ENCODE data around the gene GRIP2. TPM values are rescaled to one million over a fixed set of nuclear protein-coding genes. Genes with fewer than 3 reads are reported as not detected.
A peak's percentile ranks its signal among the peaks of the same experiment; 100 is the strongest.

The GRIP2 gene
- total and polyA plus RNA-seq, 2 experiments from 2014 or later = 0.73 to 2.4 TPM

DNA sequence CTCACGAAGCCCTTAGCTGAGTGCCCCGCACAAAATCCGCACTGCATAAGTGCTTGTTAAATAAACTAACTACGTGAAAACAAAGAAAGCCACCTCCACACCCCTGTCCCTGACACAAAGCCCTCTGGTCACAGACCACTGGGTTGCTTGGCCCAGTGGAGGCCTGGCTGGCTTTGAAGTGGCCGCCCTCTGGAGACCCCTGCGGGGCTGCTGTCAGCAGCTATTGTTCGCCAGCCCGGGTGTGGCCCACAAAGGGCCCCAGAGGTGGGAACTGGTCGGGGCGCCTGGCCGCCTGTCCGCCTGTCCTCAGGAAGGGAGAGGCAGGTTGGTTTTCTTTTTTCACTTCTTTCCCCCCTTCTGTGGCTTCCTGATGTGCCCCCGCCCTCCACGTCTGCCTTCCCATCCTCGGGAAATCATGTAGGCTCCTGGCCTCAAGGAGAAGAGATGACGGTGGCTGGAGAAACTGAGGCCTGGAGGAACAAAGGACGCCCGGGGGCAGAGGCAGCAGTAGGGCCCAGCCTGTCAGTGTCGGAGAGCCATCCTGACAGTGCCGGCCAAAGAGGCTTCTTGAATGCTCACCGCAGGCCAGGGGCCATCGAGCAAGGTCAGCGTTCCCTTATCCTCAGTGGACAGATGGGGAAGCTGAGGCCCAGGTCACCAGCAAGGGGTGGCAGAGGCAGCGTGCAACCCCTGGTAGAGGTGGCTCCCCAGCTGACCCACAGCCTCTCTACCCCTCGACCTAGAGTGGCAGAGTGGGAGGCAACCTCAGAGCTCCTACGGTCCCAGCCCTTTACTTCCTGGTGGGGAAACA, 76.6 kb downstream of the GRIP2 start:
- no peak for DNase-seq (ENCODE audit: low spot score)
- Histone ChIP-seq H3K36me3 (replicated peaks; ENCODE audit: insufficient read depth, low read depth) (no peaks in the 10 kb centered on the region), H2AFZ (no peak overlapping the region), H3K79me2 (no peaks in the 10 kb centered on the region), H3K27me3 (no peaks in the 10 kb centered on the region), H3K9me3 (ENCODE audit: low read depth) (no peaks in the 10 kb centered on the region), H4K20me1 (ENCODE audit: insufficient read depth, poor library complexity, severe bottlenecking) (no peaks in the 10 kb centered on the region), H3K27ac (peak overlapping the region; percentile 44), H3K9me2 (replicated peaks; ENCODE audit: insufficient read depth) (no peaks in the 10 kb centered on the region), H3K4me2 (no peak overlapping the region), H3K4me1 (ENCODE audit: insufficient read depth) (no peaks in the 10 kb centered on the region), H3K4me3 (no peak overlapping the region)
- TF ChIP-seq EZH2phosphoT487 (IDR thresholded peaks at IDR 0.05; ENCODE audit: low read depth, severe bottlenecking, unreplicated experiment) = no peak
- TF ChIP-seq EZH2 (IDR thresholded peaks at IDR 0.05; ENCODE audit: borderline replicate concordance) = no peak
- TF ChIP-seq, protein P1, sequence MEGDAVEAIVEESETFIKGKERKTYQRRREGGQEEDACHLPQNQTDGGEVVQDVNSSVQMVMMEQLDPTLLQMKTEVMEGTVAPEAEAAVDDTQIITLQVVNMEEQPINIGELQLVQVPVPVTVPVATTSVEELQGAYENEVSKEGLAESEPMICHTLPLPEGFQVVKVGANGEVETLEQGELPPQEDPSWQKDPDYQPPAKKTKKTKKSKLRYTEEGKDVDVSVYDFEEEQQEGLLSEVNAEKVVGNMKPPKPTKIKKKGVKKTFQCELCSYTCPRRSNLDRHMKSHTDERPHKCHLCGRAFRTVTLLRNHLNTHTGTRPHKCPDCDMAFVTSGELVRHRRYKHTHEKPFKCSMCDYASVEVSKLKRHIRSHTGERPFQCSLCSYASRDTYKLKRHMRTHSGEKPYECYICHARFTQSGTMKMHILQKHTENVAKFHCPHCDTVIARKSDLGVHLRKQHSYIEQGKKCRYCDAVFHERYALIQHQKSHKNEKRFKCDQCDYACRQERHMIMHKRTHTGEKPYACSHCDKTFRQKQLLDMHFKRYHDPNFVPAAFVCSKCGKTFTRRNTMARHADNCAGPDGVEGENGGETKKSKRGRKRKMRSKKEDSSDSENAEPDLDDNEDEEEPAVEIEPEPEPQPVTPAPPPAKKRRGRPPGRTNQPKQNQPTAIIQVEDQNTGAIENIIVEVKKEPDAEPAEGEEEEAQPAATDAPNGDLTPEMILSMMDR (IDR thresholded peaks at IDR 0.05; ENCODE audit: poor library complexity) = no peak
- 74% methylated on average over 25 of the region's 26 CpGs for WGBS (ENCODE audit: low lambda C conversion rate, missing lambda C conversion rate)

DNA sequence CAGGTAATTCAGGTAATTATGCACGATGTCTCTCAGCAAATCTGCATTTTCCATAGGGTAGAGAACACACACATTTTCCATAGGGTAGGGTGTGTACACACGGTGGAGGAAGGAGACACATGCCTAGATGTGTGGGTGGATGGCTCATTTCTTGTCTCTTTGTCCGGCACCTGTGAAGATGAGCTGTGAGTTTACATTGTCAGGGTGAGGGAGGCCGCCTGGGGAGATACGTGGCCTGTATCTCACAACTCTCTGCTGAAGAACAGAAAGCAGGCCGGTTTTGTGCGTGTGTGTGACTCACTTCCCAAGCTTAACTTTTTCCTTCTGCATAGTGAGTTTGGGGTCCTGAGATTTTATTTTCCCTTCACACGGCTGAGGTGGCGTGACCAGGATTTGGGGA, 77.4 kb downstream of the GRIP2 start:
- H3K9me2 ChIP-seq (replicated peaks; ENCODE audit: insufficient read depth) = no peaks in the 10 kb centered on the region
- peak; percentile 32 for DNase-seq (ENCODE audit: low spot score)
- no peak overlapping the region for H3K4me3 ChIP-seq
- no peaks in the 10 kb centered on the region for H4K20me1 ChIP-seq (ENCODE audit: insufficient read depth, poor library complexity, severe bottlenecking)
- H3K27ac ChIP-seq = peak overlapping the region; percentile 44
- no peak overlapping the region for H3K4me2 ChIP-seq
- H2AFZ ChIP-seq = no peak overlapping the region
- no peaks in the 10 kb centered on the region for H3K4me1 ChIP-seq (ENCODE audit: insufficient read depth)
- no peaks in the 10 kb centered on the region for H3K79me2 ChIP-seq
- H3K36me3 ChIP-seq (replicated peaks; ENCODE audit: insufficient read depth, low read depth) = no peaks in the 10 kb centered on the region
- no peaks in the 10 kb centered on the region for H3K9me3 ChIP-seq (ENCODE audit: low read depth)
- TF ChIP-seq EZH2 (IDR thresholded peaks at IDR 0.05; ENCODE audit: borderline replicate concordance) (no peak), EZH2phosphoT487 (IDR thresholded peaks at IDR 0.05; ENCODE audit: low read depth, severe bottlenecking, unreplicated experiment) (no peak)
- TF ChIP-seq, protein P1 (IDR thresholded peaks at IDR 0.05; ENCODE audit: poor library complexity) = no peak
- H3K27me3 ChIP-seq = no peaks in the 10 kb centered on the region
- WGBS (ENCODE audit: low lambda C conversion rate, missing lambda C conversion rate) = 67% methylated on average over 9 of the region's 9 CpGs

DNA sequence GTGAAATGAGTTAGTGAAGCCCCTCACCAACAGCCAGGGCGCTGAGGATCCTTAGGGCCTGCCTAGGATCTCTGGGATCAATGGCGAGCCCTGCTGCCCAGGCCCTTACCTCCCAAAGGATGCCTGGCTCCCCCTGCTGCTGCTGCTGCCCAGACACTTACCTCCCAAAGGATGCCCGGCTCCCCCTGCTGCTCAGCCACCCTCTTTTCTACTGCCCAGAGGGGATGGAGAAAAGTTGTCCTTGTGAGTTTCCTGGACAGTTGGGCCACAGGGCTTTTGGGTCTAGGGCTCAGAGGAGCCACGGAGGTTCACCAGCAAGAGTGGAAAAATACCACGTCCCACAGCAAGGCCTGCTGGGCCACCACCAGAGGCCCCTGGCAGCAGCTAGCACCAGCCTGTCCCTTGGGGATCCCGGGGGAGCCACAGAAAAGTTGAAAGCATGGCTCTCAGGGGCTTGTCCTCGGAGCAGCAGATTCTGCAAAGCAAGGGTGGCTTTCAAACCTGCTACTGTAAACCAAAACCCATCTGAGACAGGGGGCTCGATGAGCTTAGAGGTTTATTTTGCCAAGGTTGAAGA, 78.3 kb downstream of the GRIP2 start:
- Histone ChIP-seq H3K27me3 (no peaks in the 10 kb centered on the region), H3K36me3 (replicated peaks; ENCODE audit: insufficient read depth, low read depth) (no peaks in the 10 kb centered on the region), H3K4me1 (ENCODE audit: insufficient read depth) (no peaks in the 10 kb centered on the region), H3K27ac (peak overlapping the region; percentile 38), H2AFZ (no peak overlapping the region), H3K79me2 (no peaks in the 10 kb centered on the region), H3K4me3 (no peak overlapping the region), H3K4me2 (no peak overlapping the region), H3K9me3 (ENCODE audit: low read depth) (no peaks in the 10 kb centered on the region), H4K20me1 (ENCODE audit: insufficient read depth, poor library complexity, severe bottlenecking) (no peaks in the 10 kb centered on the region), H3K9me2 (replicated peaks; ENCODE audit: insufficient read depth) (no peaks in the 10 kb centered on the region)
- 83% methylated on average over 8 of the region's 8 CpGs for WGBS (ENCODE audit: low lambda C conversion rate, missing lambda C conversion rate)
- peak; percentile 72 for DNase-seq (ENCODE audit: low spot score)
- TF ChIP-seq, protein P1 (IDR thresholded peaks at IDR 0.05; ENCODE audit: poor library complexity) = peak; percentile 64
- TF ChIP-seq EZH2 (IDR thresholded peaks at IDR 0.05; ENCODE audit: borderline replicate concordance) (no peak), EZH2phosphoT487 (IDR thresholded peaks at IDR 0.05; ENCODE audit: low read depth, severe bottlenecking, unreplicated experiment) (no peak)

All from hepatocyte (in vitro differentiated cells).